HCT116 (cell line): ENCODE measurements around the gene TTC23L.

Experiments
- POLR2A ChIP-seq: IDR thresholded peaks from 2 replicates; pipeline ENCODE4 v1.7.0; 2011; ENCODE audit warnings: borderline replicate concordance; ENCODE audit not compliant: insufficient read depth, insufficient read length; ENCODE audit errors: extremely low read depth
- POLR2AphosphoS5 ChIP-seq: IDR thresholded peaks from 2 replicates; pipeline ENCODE4 v1.6.1; 2011; ENCODE audit warnings: mild to moderate bottlenecking, low read depth, low read length, moderate library complexity
- REST ChIP-seq: IDR thresholded peaks from 2 replicates; pipeline ENCODE4 v1.6.1; 2012; ENCODE audit warnings: low read depth
- TCF7L2 ChIP-seq: IDR thresholded peaks from 2 replicates; pipeline ENCODE4 v1.7.0; 2011; ENCODE audit warnings: borderline replicate concordance, inconsistent platforms; ENCODE audit not compliant: insufficient read depth, insufficient read length; ENCODE audit errors: extremely low read depth

GRCh38 chr5:34820593-34820992 is 18.4 kb upstream of the TTC23L start:
- TF ChIP-seq POLR2A (no peak), REST (no peak), POLR2AphosphoS5 (no peak), TCF7L2 (no peak)
